GM03348 (cell line): ENCODE data around the gene ATG4C.

Experiments
- DNase-seq: peaks from one replicate; pipeline ENCODE4 v3.0.0; 2012; ENCODE audit warnings: low spot score

ATG4C gene

DNA sequence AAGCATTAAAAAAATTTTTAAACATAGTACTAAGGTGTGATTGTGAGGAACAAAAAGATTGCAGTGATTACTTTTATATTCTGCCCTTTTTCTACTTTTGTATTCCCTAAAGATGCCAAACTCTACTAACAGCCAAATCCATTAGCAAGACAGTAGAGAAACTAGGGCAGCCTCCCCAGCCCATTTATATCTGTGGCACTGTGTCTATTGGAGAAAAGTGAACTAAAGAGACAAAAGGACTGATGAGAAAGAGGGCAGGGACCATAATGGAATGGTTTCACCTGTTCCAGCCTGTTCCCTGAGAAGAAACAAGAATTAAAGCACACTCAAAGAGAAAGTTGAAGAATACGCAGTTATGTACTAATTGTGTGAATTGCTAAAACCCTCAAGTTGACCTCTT, 56.6 kb downstream of the ATG4C start:
- no peak for DNase-seq

DNA sequence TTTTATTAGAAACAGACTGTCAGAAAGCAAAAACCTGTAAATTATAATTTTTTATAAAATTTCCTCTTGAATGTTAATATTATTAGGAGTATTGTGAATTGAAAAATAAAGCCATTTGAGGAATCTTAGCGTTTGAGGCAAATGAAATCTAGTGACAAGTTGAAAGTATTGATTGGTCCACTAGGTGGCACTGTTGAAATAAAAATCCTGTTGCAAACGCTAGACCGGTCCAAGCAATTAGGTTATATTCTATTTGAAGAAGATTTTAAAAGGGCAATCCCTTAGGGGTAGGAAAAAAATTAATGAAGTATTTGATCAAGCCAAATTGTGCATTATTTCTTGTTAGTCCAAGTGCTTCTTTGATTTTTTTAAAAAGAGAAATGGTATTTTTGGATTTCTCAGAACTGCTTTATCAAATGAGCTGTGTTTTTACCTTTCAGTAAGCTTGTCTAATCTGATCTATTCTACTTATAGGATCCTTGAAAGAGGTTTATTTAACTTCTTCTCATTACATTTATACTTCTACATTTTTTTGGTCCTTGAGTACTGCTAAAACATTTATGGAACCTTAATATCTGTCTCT, 57.7 kb downstream of the ATG4C start:
- peak; percentile 73 for DNase-seq

DNA sequence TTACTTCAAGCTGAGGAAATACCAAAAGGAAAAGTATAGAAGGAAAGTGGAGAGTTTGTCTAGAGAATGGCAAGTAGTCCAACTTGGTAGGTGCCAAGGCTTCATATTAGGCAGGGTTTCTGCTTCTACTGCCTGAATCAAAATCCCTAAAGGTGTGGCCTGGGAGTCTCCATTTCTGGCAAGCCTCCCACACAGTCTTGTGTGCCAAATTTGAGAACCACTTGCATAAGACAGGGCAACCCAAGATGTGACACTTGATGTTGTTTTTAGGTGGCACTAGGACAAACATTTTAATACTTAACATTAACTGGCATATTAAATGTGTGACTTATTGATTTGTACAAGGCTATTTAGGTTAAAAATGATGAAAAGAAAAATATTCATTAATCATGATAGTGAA, 60.1 kb downstream of the ATG4C start:
- DNase-seq: no peak

DNA sequence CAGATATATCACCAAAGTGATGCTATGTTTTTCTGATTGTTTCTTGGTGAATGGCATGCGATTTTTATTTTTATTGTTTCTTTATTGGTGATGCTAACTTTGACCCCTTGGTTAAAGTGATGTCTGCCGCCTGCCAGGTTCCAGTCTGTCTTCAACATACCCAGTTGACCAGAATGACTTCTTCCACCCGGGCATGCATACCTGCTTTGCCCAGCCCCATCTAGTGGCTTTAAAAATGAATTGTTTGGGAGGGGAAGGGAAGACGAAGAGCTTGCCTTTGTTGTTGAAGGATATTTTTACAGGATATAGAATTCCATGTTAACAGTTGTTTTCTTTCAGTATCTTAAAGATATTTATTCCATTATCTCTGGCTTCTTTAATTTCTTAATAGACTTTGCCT, 65.1 kb downstream of the ATG4C start:
- no peak for DNase-seq

GRCh38 chr1:62852253-62852652, 68.3 kb downstream of the ATG4C start:
- no peak for DNase-seq

- DNase-seq: no peak
Measured at GRCh38 chr1:62856960-62857359, 73.0 kb downstream of the ATG4C start.

- no peak for DNase-seq
Measured at GRCh38 chr1:62869217-62869754, 85.4 kb downstream of the ATG4C start.

DNA sequence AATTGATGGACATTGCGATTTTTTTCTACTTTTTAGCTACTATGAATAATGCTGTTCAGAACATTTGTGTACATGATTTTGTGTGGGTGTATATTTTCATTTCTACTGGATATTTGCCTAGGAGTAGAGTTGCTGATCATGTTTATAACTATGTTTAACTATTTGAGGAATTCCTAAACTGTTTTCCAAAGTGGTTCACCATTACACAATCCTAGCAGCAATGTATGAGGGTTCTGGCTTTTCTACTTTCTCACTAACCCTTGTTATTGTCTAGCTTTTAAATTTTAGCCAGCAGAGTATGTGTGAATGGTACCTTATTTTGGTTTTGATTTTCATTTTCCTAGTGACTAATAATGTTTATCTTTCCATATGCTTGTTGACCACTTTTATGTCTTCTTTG, 86.2 kb downstream of the ATG4C start:
- peak; percentile 5 for DNase-seq

DNA sequence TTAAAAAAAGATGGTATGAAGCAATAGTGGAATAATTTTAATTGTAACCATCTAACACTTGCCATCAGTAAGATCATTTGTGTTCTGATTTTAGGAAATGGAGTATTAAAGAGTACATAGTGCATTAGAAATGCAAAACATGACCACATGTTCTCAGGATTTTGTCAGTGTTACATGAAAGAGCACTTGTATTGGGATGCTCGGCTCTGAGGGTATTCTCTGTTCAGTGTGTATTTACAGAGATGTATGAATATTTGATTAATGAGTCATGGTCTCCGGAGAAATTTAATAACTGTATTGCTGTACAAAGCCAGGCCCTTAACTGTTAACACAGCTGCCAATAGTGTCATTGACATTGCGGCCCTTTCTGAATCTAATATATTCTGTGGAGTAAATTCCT, 91.7 kb downstream of the ATG4C start:
- peak; percentile 6 for DNase-seq

DNA sequence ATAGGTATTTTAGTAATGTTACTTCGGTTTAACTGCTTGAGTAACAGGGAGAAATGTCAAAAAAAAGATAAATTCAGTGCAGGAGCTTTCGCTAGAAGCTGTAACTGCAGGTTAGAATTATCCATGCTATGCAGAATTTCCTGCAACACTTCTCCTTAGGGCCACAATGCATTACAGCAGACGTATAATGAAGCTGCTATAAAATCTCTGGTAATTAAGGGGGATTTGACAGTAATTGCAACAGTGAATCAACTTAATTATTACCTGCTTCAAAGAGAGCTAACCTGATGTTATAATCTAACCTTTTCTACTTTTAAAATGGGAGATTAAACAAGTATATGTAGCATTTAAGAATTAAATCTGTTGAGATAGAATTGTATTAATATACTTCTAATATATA, 92.6 kb downstream of the ATG4C start:
- DNase-seq: no peak

- DNase-seq: no peak
Measured at GRCh38 chr1:62877579-62877978, 93.6 kb downstream of the ATG4C start.

DNA sequence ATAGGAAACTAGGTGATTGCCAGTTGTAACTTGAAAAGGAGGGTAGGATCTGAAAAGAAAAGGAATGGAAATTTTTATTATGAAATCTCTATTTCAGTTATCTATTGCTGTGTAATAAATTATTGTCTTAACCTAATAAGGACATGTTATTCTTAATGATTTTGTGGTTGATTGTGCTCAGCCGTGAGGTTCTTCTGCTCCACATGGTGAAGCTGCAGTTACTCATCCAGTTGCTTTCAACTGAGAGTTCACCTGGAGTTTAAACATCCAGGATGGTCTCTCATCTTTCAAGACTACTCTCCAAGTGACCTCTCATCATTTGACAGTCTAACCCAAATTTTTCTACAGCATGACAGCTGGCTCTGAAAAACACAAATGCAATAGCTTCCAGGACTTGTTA, 96.0 kb downstream of the ATG4C start:
- no peak for DNase-seq

- DNase-seq: no peak
Measured at GRCh38 chr1:62882201-62883104, 98.5 kb downstream of the ATG4C start.

DNA sequence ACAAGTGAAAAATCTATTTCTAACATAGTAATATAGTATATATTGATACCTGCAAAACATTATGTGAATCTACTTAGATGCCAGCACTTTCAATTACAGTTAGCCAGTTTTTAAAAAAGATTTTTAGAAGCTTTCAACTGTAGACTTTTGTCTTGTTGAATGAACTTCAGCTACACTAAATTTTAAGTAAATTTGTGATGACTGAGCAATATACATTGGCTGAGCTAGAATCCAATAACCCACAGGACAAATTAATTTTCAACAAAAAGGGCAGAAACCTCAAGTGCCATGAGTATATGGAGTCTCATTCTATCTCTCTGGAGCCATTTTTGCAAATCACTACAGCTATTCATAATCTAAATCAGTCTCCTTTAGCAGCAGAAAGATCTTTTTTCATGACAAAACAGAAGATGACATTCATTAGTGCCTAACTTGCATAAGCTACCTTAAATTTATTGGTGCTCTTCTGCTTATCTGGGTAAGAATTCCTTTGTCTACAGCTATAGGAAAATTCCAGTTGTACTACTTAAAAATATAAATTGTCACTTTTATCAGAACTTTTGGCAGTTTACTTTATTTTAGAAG, 100.3 kb downstream of the ATG4C start:
- DNase-seq: no peak

GRCh38 chr1:62887799-62888507, 104.0 kb downstream of the ATG4C start:
- DNase-seq: no peak

DNA sequence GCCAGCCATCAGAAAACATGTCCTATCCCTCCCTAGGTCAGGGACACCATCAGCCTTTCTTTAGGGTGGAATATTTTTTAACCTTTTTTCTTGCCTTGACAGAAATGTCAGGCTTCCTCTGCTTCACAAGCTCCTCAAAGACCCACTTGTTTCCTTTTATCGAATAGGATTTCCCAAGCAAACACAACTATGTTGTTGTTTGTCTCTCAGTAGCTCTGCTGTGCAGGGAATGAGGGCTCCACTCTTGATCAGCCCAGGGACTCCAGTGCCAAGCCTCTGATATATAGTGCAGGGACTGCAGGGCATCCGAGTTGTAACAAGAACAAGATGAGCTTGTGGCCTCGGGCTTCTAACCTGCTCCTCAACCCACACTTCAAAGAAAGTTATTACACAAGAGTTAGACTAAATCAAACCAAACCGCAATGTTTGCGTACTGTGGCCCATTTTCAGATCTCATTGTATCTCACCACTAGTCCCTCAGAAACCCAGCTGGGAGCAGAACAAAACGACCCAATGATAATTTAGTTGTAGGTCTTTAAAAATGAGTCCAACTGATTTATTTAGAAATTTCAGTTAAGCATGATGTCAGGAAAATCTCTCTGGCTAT, 108.1 kb downstream of the ATG4C start:
- no peak for DNase-seq

DNA sequence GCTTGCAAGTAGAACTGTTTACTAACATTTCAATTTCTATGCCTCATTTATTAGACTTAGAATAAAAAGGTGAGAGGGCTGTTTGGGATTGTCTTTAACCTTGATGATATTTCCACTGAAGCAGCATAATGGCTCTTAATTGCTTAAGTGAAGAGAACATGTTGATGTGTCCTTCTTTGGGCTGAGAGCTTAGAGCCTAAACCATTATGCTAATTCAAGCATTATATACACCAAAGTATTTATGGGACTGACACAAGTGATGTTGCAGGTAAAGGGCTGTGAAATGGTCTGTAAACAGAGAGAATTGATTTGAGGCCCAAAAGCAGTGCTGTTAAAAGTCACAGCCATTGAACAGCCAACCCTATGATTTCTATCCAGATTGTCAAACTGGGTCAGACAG, 113.9 kb downstream of the ATG4C start:
- DNase-seq: no peak

DNA sequence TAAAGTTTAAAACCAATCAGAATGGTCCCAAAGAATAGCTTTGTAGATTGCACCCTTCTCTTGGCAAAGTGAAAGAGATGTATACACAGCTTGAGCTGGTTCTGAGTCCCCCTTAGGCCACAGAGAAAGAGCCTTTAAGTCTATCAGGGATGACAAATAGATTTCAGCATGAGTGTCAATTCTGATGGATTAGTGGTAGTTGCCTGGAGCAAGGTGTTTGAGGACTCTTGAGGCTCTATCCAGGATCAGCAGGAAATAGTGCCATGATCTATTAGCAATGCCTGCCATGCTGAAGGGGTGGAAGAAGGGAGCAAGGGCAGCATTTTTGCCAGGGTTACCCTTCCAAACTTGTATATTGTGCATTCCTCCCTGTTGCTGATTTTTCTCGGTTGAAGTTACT, 116.6 kb downstream of the ATG4C start:
- DNase-seq: no peak

DNA sequence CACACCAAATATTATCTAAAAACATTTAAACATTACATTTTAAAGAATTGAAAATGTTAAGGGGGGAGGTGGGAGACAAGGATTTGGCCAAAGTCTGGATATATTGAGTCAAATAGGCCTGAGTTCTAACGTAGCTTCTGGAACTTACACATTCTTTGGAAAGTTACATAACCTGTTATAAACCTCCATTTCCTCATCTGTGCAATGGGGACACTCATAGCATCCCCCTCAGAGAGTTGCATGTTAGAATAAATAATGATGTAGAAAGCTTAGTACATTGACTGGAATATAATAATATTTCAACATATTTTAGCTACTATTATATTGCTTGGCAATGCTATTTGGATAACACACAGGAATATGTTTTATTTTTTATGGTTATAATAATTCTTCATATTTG, 117.7 kb downstream of the ATG4C start:
- no peak for DNase-seq

GRCh38 chr1:62903522-62903921, 119.6 kb downstream of the ATG4C start:
- no peak for DNase-seq

DNA sequence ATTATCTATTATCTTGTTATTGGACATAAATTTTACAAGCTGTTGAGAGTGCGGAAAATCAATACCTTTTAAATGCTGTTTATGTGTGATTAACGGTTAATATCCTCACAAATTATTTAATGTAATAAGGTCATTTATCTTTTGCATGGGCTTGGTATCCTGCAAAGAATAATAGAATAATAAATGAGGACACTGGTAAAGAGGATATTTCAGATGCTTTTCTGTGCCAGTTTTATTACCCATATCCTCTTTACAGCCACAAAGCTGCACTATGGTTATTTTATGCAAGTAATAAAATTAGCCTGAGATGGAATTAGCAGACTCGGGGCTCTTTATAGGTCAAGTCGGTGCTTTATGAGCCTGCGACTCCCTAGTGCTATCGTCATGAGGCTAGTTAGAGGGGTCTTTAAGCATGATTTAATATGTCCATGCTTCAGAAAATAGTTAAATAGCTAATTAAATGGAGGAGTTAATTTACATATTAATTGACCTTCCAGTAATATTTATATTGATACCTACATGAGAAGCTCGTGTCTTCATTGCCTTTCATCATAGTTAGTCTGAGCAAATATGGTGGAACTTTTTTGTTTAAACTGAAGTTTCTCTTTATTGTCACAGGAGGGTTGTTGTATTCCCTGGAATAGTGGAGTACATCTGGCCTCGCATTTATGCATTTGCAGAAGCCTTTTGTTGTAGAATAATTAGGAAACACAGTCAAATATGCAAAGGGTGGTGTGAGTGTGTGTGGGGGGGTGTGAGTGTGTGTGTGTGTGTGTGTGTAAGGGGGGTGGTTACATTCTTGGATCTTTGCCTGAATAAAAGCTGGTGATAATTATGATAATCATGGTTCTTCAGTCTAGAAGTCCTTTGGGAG, 120.3 kb downstream of the ATG4C start:
- no peak for DNase-seq
